Measurements from ENCODE around the gene CHST11.
"Not testable (repeated sequence)": the region's sequence is repeated elsewhere in the genome, so short reads cannot be mapped to it uniquely, and the experiment has no call there.

The CHST11 gene

DNA sequence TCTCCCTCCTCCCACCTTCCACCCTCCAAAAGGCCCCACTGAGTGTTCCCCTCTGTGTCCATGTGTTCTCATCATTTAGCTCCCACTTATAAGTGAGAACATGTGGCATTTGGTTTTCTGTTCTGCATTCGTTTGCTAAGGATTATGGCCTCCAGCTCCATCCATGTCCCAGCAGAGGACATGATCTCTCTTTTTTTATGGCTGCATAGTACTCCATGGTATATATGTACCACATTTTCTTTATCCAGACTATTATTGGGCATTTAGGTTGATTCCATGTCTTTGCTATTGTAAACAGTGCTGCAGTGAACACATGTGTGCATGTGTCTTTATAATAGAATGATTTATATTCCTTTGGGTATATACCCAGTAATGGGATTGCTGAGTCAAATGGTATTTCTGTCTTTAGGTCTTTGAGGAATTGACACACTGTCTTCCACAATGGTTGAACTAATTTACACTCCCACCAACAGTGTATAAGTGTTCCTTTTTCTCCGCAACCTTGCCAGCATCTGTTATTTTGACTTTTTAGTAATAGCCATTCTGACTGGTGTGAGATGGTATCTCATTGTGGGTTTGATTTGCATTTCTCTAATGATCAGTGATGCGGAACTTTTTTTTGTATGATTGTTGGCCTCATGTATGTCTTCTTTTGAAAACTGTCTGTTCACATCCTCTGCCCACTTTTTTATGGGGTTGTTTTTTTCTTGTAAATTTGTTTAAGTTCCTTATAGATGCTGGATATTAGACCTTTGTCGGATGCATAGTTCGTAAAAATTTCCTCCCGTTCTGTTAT is 287.2 kb downstream of the CHST11 start:
- H3K9me3 ChIP-seq (ENCODE audit: control insufficient read depth, insufficient read depth, low read depth, low read length); H3K4me1 ChIP-seq (ENCODE audit: control insufficient read depth, insufficient read depth, low read length); H3K27ac ChIP-seq (ENCODE audit: extremely low read depth, low read depth, low read length); H3K4me3 ChIP-seq (ENCODE audit: low read depth, low read length); CTCF ChIA-PET; H3K36me3 ChIP-seq (ENCODE audit: control insufficient read depth in 2 of 2, insufficient read depth in 1 of 2, low read length in 2 of 2); POLR2A ChIA-PET: not testable (repeated sequence)
- TF ChIP-seq ZNF580 (tag by site-specific recombination; IDR thresholded peaks at IDR 0.05) = 0 out of 2 replicates have a peak, but pooled peaks have one; percentile 36
- peak; percentile 91 for TF ChIP-seq ZNF146 (tag by site-specific recombination; IDR thresholded peaks at IDR 0.05)

- no peak overlapping the region for H3K27ac ChIP-seq (ENCODE audit: extremely low read depth, low read depth, low read length)
- CTCF ChIA-PET = interaction anchor here (0.9 kb wide), 1 partner anchor 365 kb away, joined by 3 read pairs; no protein-coding TSS in a partner anchor
These were observed 289.8 kb downstream of the CHST11 start for GRCh38 chr12:104746467-104747088.

DNA sequence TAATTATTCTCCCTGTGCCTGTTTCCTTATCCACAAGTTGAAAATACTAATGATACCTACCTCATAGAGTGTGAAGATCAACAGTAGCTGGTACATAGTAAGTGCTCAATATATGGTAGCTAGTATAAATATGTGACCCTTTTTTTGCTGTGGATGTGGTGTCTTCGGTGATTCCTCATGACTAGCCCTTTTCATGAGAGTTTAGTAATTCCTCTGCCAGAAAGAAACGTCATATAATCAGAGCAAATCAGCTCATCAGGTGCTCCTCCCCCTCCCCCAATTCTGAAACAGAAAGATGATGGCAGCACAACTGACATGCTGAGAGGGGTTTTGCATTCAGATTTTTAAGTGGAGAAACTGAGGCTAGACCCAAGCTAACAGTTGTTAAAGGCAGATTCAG is 290.6 kb downstream of the CHST11 start:
- no peaks in the 10 kb centered on the region for H3K36me3 ChIP-seq (ENCODE audit: control insufficient read depth in 2 of 2, insufficient read depth in 1 of 2, low read length in 2 of 2)
- TF ChIP-seq ZNF510 (tag by site-specific recombination; IDR thresholded peaks at IDR 0.05; ENCODE audit: insufficient replicate concordance) (no peak), ZNF629 (tag by site-specific recombination; IDR thresholded peaks at IDR 0.05) (no peak), SP2 (tag by site-specific recombination; IDR thresholded peaks at IDR 0.05) (no peak), ZNF548 (tag by site-specific recombination; IDR thresholded peaks at IDR 0.05) (no peak), ZNF473 (tag by site-specific recombination; IDR thresholded peaks at IDR 0.05) (no peak), ZNF837 (tag by site-specific recombination; IDR thresholded peaks at IDR 0.05) (no peak), SETDB1 (IDR thresholded peaks at IDR 0.05; ENCODE audit: insufficient read length, low read length) (no peak), GLI2 (tag by site-specific recombination; IDR thresholded peaks at IDR 0.05; ENCODE audit: borderline replicate concordance, low read depth) (no peak), ZNF266 (tag by site-specific recombination; IDR thresholded peaks at IDR 0.05; ENCODE audit: low read depth) (no peak), ZNF146 (tag by site-specific recombination; IDR thresholded peaks at IDR 0.05) (no peak), ZNF571 (tag by site-specific recombination; IDR thresholded peaks at IDR 0.05) (no peak), BCL11A (tag by site-specific recombination; IDR thresholded peaks at IDR 0.05; ENCODE audit: low read depth) (no peak), ZNF157 (tag by site-specific recombination; IDR thresholded peaks at IDR 0.05) (no peak), MEIS1 (CRISPR knock-in tag; IDR thresholded peaks at IDR 0.05; ENCODE audit: borderline replicate concordance) (no peak), GLIS1 (tag by site-specific recombination; IDR thresholded peaks at IDR 0.05) (no peak), ZNF585B (tag by site-specific recombination; IDR thresholded peaks at IDR 0.05) (no peak), ZEB2 (tag by site-specific recombination; IDR thresholded peaks at IDR 0.05) (no peak)
- TF ChIP-seq, protein P1, sequence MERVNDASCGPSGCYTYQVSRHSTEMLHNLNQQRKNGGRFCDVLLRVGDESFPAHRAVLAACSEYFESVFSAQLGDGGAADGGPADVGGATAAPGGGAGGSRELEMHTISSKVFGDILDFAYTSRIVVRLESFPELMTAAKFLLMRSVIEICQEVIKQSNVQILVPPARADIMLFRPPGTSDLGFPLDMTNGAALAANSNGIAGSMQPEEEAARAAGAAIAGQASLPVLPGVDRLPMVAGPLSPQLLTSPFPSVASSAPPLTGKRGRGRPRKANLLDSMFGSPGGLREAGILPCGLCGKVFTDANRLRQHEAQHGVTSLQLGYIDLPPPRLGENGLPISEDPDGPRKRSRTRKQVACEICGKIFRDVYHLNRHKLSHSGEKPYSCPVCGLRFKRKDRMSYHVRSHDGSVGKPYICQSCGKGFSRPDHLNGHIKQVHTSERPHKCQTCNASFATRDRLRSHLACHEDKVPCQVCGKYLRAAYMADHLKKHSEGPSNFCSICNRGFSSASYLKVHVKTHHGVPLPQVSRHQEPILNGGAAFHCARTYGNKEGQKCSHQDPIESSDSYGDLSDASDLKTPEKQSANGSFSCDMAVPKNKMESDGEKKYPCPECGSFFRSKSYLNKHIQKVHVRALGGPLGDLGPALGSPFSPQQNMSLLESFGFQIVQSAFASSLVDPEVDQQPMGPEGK (tag by site-specific recombination; IDR thresholded peaks at IDR 0.05) = no peak
- POLR2A ChIA-PET = no interaction called here
- H3K9me3 ChIP-seq (ENCODE audit: control insufficient read depth, insufficient read depth, low read depth, low read length) = no peaks in the 10 kb centered on the region
- H3K4me1 ChIP-seq (ENCODE audit: control insufficient read depth, insufficient read depth, low read length) = no peaks in the 10 kb centered on the region
- H3K4me3 ChIP-seq (ENCODE audit: low read depth, low read length) = no peak overlapping the region
- CTCF ChIA-PET = interaction anchor here (0.6 to 0.9 kb wide), 2 partner anchors 306 to 366 kb away, joined by 3 to 5 read pairs; no protein-coding TSS in a partner anchor
- no peak overlapping the region for H3K27ac ChIP-seq (ENCODE audit: extremely low read depth, low read depth, low read length)

More at GRCh38 chr12:104746467-104747088, 289.8 kb downstream of the CHST11 start:
- Histone ChIP-seq H3K4me1 (ENCODE audit: control insufficient read depth, insufficient read depth, low read length) (no peaks in the 10 kb centered on the region), H3K4me3 (ENCODE audit: low read depth, low read length) (no peak overlapping the region), H3K9me3 (ENCODE audit: control insufficient read depth, insufficient read depth, low read depth, low read length) (no peaks in the 10 kb centered on the region), H3K36me3 (ENCODE audit: control insufficient read depth in 2 of 2, insufficient read depth in 1 of 2, low read length in 2 of 2) (no peaks in the 10 kb centered on the region)
- TF ChIP-seq SCRT2 (tag by site-specific recombination; IDR thresholded peaks at IDR 0.05) (0 out of 2 replicates have a peak, but pooled peaks have one; percentile 16), ZNF843 (tag by site-specific recombination; IDR thresholded peaks at IDR 0.05) (no peak)
- POLR2A ChIA-PET = no interaction called here

All from HEK293 (cell line).